AML-193 (cell line): ENCODE measurements around the gene CFAP221.

ENCODE experiments used
- DNase-seq, 2 experiments: peaks; one replicate each; lab custom pipeline; 2025; lab: John Stamatoyannopoulos, UW

Gene CFAP221

DNA sequence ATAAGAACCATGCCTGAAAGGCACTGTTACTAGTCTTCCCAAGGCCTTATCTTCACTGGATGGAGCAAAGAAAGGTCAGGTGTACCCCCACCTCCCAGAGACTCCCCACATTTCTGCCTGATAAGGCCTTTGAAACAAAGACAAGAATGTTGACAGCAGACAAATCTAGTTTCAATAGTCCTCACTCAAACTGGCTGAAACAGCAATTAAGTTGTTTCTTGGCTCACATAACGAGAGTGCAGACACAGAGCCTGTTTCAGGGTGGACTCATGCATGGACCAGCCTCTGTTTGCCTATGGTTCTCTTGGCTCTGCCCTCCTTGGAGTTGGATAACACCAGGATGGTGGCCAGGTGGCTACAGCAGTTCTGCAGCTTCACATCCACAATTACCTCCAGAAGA lies 7.5 kb upstream of the CFAP221 start:
- DNase-seq, result no peak

- DNase-seq, result no peak
Observed at GRCh38 chr2:119537792-119538191, 6.5 kb upstream of the CFAP221 start.

GRCh38 chr2:119541476-119541875 lies 2.8 kb upstream of the CFAP221 start:
- DNase-seq, result no peak

DNA sequence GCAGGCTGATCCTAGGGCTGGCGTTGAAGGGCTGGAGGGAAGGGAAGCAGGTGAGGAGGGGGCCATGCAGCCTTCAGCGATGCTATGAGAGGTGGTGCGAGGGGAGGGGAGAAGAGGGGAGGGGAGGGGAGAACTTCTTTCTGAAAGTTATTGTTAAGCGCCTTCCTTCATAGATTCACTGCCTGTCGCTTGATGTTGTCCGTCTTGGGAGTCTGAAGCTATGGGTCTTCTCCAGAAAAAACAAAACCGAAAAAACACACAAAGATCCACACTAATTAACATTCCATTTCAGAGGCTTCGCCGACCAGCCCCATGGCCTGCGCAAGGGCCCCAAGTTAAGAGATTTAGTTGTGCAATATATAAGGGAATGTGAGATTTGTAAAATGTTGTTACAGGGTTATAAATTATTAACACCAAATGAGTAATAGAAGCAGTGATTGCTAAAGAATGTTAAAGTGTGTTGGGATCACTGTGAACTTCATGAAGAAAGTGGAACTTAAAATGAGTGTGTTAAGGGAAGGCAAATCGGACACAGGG lies 758 bp downstream of the CFAP221 start:
- DNase-seq, result no peak

DNA sequence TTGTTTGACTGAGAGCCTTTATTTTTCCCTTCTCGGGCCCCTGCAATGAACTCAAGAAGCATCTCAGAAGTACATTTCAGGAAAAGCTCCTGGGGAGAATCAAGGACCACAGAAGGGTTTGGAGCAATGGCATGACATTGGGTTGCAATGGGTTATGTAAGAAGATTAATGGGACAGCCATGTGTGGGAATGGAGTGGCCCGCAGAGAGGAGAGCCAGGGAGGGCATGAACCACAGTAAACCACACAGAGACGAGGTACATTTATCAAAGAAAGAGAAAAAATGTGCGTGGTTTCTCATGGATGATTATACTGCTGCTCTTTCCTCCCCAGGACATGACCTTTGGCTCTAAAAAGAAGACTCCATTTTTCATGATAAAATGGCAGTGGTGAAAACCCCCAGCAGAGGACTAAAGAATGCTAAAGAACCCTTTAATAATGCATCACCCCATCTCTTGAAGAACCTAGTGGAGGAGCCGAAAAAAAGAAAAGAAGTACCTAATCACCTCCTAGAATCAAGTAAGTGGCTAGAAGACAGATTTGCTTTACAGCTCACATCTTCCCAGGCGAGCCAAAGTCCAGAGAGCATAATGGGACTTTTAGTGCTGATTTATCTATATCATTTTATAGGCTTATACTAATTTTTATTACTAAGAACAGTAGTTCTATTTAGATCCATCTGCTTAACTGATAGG lies 1.7 kb downstream of the CFAP221 start:
- no peak for DNase-seq

DNA sequence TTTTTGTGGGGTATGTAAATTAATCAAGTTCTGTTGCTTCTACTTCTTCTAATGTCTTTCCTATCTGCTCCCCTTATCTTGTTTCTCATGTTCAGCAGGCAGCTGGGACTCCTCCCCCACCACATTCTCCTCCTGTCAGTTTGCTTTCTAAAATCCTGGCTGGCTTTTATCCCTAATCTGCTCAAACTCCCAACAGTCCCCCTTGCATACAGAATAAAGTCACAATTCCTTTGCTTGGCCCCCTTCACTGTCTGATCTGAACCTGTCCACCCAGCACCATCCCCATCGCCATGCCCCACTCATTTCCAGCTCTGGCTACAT lies 2.2 kb downstream of the CFAP221 start:
- DNase-seq, result no peak

- no peak for DNase-seq
Observed at GRCh38 chr2:119548516-119549120, 4.4 kb downstream of the CFAP221 start.

DNA sequence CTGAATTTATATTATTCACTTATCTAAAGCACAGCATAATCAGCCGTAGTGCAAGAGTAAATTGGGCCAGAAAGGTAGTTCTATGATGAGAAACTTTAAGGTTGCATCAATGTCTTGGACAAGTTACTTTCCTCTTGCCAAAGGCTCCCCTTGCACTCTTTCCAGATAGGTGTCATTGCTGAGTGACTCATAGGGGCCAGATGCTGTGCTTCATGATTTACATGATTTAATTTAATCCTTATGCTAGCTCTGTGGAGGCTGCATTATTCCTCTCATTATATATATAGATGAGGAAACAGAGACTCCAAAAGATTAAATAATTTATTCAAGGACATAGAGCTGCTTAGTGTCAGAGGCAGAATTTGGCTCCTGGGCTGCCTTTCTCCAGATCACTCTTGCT lies 5.0 kb downstream of the CFAP221 start:
- DNase-seq, result no peak

DNA sequence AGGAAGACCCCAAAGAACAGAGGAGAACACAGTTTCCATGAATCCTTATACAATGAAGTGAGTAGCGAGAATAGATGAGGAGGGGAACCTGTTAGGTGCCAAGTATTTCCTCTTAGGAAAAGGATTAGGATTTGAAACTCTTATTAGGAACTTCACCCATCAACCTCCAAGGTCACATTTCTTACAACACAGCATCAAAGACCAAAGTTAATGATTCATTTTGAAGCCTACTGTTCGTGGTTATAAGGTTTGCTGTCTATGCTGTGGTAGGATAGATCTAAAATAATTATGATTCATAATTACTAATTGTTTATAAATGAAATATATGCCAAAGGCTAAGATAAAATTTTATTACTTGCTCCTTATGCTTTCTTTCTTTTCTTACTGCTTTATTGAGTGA lies 6.1 kb downstream of the CFAP221 start:
- no peak for DNase-seq

DNA sequence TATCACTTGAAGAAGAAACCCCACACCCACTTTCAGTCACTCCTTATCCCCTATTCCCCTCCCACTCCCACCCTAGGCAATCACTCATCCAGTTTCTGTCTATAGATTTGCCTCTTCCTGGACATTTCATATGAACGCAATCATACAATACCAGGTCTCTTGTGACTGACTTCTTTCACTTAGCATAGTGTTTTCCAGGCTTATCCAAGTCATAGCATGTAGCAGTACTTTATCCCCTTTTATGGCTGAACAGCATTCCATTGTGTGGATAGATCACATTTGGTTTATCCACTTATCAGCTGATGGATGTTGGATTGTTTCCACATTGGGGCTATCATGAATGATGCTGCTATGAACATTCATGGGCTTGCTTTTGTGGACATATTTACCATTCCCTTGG lies 6.6 kb downstream of the CFAP221 start:
- no peak for DNase-seq

DNA sequence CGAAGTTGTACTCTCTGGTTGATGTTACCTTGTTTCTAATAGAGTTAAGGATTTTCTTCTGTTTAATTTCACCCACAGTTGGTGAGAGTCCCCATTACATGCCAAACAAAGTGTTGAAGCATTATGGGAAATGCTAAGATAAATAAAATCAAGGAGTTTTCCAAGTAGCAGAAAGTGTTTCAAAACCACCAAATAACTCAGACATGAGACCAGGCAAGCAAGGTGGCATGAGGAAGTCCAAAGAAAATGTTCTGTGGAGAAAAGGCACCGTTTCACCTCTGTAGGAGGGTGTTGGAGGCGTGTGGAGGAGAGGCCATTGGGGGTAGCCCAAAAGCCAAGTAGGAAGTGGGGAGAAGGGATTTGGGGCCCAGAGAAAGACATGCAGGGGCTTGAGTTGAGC lies 8.7 kb downstream of the CFAP221 start:
- no peak for DNase-seq

- DNase-seq, result no peak
Observed at GRCh38 chr2:119553687-119554344, 9.6 kb downstream of the CFAP221 start.

DNA sequence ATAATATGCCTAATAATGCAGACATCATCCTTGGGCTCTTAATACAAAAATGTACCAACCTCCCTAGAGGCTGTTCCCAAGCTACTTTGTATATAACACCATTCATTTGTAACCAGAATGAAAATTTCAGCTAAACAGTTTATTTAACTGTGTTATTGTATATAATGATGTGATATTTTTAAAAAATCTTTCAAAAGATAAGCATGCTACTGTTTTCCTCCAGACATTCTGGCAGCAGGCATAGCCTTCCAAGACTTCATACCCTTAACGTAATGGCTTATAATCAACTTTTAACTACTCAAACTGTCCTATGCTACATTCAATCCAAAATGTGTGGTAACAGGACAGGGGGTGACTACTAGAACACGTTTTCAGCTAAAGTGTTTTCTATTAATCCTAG lies 21.2 kb downstream of the CFAP221 start:
- DNase-seq, result no peak

GRCh38 chr2:119567292-119567691 lies 23.0 kb downstream of the CFAP221 start:
- DNase-seq, result no peak

- no peak for DNase-seq
Observed at GRCh38 chr2:119574108-119574815, 30.0 kb downstream of the CFAP221 start.

DNA sequence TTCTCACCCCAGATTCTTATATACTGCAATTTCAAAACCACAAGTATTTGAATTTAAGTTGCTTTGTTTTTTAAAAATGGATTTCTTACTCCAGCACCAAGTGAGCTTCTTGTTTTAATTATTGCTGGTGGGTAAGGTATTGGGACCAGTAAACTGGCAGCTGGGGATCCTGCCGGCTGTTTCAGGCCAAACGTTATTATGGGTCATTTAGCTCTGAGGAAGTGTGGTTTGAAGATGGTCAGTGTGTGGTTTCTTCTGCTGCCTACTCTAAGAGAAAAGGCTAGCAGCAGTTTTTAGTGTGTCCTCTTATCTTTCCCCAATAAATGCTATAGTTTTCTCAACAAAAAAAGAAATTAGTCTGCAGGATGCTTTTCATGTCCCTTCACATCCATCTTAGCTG lies 30.6 kb downstream of the CFAP221 start:
- no peak for DNase-seq

DNA sequence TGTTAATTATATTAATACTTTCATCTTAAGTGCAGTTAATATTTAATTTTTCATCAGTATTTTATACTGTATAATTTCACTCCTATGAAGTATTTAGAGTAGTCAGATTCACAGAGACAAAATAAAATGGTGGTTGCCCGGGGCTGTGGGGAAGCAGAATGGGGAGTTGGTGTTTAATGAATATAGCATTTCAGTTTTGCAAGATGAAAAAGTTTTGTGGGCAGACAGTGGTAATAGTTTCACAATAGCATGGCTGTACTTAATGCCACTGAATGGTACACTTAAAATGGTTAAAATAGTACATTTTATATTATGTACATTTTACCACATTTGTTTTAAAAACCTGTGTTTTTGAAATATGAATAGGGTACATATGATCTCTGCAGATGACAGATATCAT lies 31.2 kb downstream of the CFAP221 start:
- DNase-seq, result peak; percentile 4 to 7

- DNase-seq, result no peak
Observed at GRCh38 chr2:119579424-119580295, 35.4 kb downstream of the CFAP221 start.

DNA sequence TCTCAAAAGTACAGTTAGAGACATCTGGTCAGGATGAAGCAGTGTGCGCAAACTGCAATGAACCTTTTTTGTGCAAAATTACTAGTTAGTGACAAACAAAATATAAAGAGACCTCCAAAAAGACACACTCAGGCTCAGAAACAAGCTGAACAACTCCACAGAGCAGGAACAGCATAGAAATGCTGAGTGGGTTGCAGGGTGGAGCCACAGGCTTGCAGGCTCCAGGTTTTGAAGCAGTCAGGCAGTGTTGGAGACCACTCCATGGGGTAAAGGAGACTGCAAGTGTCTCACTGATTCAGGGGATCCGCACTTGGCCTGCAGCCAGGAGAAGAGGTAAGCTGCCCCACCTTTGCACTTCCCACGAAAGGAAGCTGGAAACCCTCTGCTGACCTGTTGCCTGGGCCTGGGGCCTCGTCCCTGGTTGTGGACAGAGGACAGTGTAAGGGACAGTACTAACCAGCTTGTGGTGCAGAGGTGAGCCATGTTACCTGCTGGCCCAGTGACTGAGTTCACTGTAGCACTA lies 36.4 kb downstream of the CFAP221 start:
- no peak for DNase-seq

GRCh38 chr2:119583291-119583690 lies 39.0 kb downstream of the CFAP221 start:
- no peak for DNase-seq

DNA sequence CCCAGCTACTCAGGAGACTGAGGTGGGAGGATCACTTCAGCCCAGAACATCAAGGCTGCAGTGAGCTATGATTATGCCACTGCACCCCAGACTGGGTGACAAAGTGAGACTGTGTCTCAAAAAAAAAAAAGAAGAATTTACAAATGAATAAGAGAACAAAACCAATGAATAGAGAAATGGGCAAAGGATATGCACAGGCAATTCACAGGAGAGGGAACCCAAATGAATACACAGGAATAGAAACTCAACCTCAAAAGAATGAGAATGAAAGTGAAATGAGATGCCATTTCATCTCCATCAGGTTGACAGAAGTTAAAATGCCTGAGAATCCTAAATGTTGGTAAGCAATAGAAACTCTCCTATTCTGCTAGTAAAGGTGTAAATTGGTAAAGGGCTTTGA lies 40.2 kb downstream of the CFAP221 start:
- no peak for DNase-seq

GRCh38 chr2:119586085-119586484 lies 41.8 kb downstream of the CFAP221 start:
- no peak for DNase-seq
